A549 (cell line): ENCODE results near the gene SORCS3.

ENCODE experiments used
- CTCF ChIP-seq: fragments of >200 bp; sonication (Bioruptor Twin); formaldehyde crosslinking; IDR thresholded peaks from 3 replicates; pipeline ENCODE4 v1.5.1; 2016
- ESRRA ChIP-seq: fragments of 150-350 bp; IDR thresholded peaks from 2 replicates; pipeline ENCODE4 v1.6.1; 2014; ENCODE audit warnings: mild to moderate bottlenecking, low read length, borderline replicate concordance
- MAX ChIP-seq: IDR thresholded peaks from 2 replicates; pipeline ENCODE4 v1.6.1; 2012
- RAD21 ChIP-seq, 2 experiments: fragments of >200 bp in 1 of 2; sonication (Bioruptor Twin) in 1 of 2; formaldehyde crosslinking in 1 of 2; IDR thresholded peaks in 1 of 2; conservative IDR thresholded peaks in 1 of 2; 2 replicates in 1 of 2; 3 replicates in 1 of 2; pipeline ENCODE4 v1.6.1; 2012 to 2018; ENCODE audit warnings: inconsistent platforms in 1 of 2
- RCOR1 ChIP-seq: fragments of 150-350 bp; IDR thresholded peaks from 2 replicates; pipeline ENCODE4 v1.6.1; 2014; ENCODE audit warnings: antibody characterized with exemption, low read length, low read depth
- SMC3 ChIP-seq: fragments of >200 bp; sonication (Bioruptor Twin); formaldehyde crosslinking; IDR thresholded peaks from 3 replicates; pipeline ENCODE4 v1.6.1; 2018; ENCODE audit warnings: inconsistent platforms
- TF ChIP-seq, protein P1 (sequence below): IDR thresholded peaks from 2 replicates; pipeline ENCODE4 v1.6.1; 2012

- no peak for TF ChIP-seq MAX
- no peak for TF ChIP-seq RCOR1
- TF ChIP-seq RAD21 (conservative IDR thresholded peaks at IDR 0.05 in 1 of 2, IDR thresholded peaks at IDR 0.05 in 1 of 2): no peak
- no peak for TF ChIP-seq SMC3
- TF ChIP-seq CTCF: no peak
- TF ChIP-seq, protein P1, sequence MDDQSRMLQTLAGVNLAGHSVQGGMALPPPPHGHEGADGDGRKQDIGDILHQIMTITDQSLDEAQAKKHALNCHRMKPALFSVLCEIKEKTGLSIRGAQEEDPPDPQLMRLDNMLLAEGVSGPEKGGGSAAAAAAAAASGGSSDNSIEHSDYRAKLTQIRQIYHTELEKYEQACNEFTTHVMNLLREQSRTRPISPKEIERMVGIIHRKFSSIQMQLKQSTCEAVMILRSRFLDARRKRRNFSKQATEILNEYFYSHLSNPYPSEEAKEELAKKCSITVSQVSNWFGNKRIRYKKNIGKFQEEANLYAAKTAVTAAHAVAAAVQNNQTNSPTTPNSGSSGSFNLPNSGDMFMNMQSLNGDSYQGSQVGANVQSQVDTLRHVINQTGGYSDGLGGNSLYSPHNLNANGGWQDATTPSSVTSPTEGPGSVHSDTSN: no peak
- no peak for TF ChIP-seq ESRRA
Observed at GRCh38 chr10:104981995-104982394, 340.9 kb downstream of the SORCS3 start.
